Breast epithelium (tissue), 3 donors: ENCODE data around the gene SNTG2.

Source experiments
- POLR2A ChIP-seq: fragments of 450-650 bp; IDR thresholded peaks from one replicate; pipeline ENCODE4 v1.6.1; 2016; ENCODE audit warnings: antibody characterized with exemption, mild to moderate bottlenecking, moderate library complexity
- POLR2AphosphoS5 ChIP-seq, 3 donors: sonication (generic); formaldehyde crosslinking; IDR thresholded peaks; one replicate each; pipeline ENCODE4 v1.6.1; 2017; ENCODE audit warnings: antibody characterized with exemption in 3 of 3
- TF ChIP-seq, protein P1 (sequence below), 3 donors: fragments of 450-650 bp; IDR thresholded peaks; one replicate each; pipeline ENCODE4 v1.5.1; 2016 to 2017; ENCODE audit warnings: antibody characterized with exemption in 3 of 3, mild to moderate bottlenecking in 3 of 3, moderate library complexity in 3 of 3

DNA sequence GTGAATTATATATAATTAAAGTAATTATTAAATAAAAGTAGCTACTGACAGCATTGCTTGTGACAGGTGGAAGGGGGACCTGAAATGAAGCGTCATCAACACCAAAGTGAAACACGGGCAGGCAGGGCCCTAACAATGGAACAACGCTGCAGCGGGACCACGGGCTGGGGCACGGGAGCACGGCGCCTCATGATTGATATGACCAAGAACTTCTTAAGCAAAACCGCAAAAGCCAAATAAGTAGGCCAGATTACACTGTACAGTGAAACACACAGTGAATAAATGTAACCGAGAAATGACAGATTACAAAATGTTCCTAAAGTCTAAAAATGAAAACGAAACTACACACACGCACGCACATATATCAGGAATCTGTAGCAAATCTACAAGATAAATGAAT, 81.4 kb downstream of the SNTG2 start:
- TF ChIP-seq, protein P1, sequence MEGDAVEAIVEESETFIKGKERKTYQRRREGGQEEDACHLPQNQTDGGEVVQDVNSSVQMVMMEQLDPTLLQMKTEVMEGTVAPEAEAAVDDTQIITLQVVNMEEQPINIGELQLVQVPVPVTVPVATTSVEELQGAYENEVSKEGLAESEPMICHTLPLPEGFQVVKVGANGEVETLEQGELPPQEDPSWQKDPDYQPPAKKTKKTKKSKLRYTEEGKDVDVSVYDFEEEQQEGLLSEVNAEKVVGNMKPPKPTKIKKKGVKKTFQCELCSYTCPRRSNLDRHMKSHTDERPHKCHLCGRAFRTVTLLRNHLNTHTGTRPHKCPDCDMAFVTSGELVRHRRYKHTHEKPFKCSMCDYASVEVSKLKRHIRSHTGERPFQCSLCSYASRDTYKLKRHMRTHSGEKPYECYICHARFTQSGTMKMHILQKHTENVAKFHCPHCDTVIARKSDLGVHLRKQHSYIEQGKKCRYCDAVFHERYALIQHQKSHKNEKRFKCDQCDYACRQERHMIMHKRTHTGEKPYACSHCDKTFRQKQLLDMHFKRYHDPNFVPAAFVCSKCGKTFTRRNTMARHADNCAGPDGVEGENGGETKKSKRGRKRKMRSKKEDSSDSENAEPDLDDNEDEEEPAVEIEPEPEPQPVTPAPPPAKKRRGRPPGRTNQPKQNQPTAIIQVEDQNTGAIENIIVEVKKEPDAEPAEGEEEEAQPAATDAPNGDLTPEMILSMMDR (IDR thresholded peaks at IDR 0.05) = no peak
- TF ChIP-seq POLR2A (no peak), POLR2AphosphoS5 (IDR thresholded peaks at IDR 0.05) (no peak)
